H4 (cell line): ENCODE measurements around the gene TYRO3. TPM values are rescaled to one million over a fixed set of nuclear protein-coding genes. Genes with fewer than 3 reads are reported as not detected.

Experiments
- DNase-seq: peaks from one replicate; pipeline ENCODE4 v3.0.0-alpha.2; 2015; ENCODE audit warnings: low spot score
- total RNA-seq: library from RNA; depleted of rRNA; stranded (reverse); fragments of >200 nt; shearing (Covaris generic); gene quantifications from 2 replicates; pipeline ENCODE4 v1.2.3, GENCODE V29; 2014; rRNA removed

TYRO3 gene
- total RNA-seq, 1 experiment from 2014 or later: 8.4 TPM

DNA sequence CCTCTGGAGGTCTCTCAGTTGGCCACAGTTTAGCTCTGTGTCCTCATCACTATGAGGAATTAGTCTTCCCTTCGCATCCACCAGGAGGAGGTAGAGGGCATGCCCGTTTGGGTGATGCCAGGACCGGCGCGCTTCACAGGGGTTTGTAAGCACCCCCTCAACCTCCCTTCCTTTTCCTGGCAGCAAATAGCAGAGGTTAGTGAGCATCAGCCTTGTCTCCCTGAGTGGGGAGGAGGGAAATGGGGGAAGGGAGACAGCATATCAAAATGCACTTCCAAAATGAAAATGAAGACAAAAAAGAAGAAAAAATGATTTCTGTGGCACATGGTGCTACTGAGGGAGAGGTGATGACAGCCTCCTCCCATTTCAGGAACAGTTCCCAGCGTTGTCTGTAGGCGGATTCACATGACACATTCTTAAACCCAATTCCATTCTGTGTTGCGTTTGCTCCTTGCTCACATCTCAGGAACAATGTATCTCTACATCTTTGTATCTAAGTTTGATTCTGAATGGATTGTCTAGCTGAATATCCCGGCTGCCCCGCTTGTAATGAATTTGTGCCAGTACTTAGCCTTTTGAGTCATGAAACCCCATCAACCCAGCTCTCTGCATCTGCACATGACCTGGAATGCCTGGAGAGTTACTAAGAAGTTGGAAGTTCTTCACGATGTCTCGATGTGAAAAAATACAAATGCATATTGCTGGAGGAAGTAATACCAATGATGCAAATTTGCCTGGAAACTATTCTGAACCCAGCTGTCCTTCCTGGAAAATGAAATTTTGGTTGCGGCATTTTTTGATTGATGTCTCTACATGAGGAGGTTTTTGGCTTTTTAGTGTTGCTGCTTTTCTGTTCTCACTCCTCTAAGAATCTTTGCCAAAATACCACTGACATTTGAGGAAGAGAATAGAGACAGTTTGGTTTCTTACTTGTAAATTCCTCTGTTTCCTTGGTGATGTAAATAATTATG is 45.2 kb downstream of the TYRO3 start:
- peak; percentile 65 for DNase-seq

DNA sequence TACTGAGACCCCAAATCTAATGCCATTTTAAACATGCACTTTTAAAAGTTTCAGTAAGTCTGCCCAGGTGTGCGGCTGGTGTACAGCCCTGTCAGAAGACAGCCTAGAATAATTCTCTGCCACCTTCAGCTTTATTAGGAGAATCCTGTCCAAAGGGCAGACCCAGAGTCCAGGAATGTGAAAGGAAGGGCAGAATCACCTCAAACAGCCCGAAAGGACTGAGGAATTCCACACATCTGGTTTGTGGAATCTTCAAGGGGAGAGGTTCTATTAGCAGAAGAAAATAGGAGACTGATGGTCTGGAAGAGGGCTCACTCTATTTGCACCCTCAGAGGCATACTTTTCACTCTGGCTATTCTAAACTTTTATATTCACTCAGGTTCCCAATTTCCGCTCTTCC is 46.6 kb downstream of the TYRO3 start:
- no peak for DNase-seq

DNA sequence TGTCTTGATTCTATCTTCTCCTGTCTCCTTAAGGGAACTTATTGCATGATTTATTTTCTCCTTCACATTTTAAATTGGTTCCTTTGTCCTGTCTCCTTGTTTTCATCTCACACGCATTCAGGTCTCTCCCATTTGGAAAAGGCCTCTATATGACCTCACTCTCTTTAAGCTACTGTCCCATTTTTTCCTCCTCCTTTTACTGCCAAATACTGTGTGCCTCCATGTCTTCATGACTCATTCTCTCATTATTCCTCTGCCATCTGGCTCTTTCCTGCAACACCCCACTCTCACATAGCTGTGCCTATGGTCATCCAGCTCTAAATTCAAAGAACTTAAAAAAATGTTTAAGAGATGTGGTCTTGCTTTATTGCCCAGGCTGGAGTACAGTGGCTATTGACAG is 48.0 kb downstream of the TYRO3 start:
- peak; percentile 51 for DNase-seq

DNA sequence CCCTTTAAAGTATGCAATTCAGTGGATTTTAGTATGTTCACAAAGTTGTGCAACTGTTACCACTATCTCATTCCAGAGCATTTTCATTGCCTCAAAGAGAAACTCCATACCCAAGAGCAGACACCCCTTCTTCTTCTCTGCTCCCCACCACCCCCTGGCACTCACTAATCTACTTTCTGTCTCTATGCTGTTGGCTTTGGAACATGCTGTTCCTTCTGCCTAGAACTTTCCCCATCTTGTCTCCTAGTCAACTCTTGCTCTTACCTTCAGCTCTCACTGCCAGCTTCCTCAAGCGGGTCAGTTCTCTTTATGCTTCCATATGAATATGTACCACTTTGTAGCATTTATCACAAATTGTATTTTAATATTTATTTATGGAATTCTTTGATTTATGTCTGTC is 50.1 kb downstream of the TYRO3 start:
- no peak for DNase-seq

DNA sequence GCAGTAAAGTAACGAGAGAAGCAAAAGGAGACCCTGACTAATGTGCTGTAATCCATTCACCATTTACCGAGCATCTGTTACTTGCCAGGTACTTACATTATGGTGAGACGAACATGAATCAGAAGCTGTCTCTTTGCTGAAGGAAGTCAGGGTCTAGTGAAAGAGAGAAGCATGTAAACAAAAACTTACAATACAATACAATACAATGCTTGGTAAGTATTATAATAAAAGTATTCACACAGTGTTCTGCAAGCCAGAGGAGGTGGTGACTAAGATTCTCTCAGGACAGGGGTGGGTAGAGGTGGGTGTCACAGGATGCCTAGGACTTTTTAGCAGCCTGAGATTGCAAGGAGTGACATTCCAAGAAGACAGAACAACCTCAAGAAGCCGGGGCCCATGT is 51.0 kb downstream of the TYRO3 start:
- DNase-seq: no peak

DNA sequence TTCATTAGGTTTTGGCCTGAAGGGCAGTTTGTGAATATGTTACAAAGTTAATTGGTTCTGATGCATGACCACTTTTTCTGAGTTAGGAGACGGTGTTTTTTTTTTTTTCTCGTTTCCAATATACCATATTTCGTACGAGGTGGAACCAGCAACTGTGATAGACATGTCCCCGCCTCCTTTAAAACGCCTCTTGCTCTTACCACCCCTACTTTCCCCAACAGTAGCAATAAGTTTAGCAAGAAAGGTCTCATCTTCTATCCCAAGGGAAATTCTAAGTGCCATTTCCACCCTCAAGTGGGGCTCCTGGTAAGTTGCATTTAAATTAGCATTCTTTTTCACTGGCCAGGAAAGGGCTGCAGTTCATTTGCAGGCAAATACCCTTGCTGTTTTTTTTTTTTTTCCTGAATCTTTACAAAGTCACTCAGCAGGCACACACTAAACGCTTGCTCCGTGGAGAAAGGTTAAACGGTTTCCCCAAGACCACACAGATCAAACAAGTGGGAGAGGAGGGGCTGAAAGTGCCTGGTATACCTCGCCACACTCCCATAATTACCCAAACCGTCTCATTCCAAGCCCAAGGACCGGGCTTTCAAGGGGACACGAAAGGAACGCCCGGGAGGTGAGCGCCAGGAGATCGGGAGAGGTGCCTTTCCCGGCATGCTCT is 61.7 kb downstream of the TYRO3 start:
- no peak for DNase-seq

DNA sequence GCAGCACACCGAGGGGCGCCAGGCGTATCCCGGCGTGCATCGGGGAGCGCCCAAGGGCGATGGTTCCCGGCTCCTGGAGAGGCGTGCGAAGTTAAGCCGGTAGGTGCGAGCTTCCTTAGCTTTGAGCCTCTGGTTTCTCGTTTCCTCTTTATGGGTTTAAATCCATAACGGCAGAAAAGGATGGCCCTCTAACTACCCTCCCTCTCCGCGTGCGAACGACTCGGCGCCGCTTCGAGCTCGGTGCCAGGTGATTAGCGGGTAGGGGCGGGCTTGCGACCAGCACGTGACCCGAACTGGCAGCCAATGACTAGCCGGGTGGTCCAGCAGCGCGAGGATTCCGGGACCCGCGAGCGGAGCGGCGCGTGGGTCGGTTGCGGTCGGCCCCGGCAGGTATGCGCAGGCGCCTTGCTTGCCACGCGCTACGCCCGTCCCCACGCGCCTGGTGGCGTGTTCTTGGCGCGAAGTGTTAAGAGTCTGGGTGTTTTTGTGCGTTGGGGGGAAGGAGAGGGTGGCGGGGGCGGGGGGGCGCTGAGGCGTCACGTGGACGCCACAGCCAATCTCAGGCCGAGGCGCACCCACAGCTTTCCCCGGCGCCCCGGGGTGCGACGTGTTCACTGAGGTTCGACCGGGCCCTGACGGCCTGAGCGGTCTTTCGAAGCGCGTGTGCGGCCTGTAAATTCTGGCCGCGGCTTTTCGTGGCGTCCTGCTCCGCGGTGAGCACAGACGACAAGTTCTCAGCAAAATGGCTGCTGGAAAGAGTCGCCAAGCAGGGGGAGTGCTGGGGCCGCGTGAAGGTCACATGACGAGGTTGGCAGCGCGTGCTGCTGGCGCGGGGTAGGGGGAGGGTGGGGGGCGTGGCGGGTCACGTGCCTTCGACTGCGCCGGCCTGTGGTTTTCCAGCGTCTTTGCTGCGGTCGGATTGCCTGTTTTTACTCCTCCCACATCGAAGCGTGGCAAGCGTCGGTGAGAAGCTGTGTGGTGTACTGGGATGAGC is 62.5 kb downstream of the TYRO3 start:
- DNase-seq: peak; percentile 92

DNA sequence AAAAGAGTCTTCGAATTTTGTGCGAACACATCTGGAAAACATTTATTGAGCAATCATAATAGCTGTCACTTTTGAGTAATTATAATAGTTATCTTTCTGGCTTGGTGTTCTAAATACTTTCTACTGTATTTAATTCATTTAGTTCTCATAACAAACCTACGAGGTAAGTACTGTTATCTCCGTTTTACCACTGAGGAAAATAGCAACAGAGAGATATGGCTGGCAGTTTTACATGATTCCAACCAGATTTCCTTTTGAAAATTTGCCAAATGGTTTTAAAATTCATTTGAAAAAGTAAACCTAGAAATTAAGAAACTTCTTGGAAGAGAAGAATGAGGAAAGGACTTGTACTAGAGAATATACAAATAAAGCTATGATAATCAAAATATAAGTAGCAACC is 63.9 kb downstream of the TYRO3 start:
- DNase-seq: no peak

DNA sequence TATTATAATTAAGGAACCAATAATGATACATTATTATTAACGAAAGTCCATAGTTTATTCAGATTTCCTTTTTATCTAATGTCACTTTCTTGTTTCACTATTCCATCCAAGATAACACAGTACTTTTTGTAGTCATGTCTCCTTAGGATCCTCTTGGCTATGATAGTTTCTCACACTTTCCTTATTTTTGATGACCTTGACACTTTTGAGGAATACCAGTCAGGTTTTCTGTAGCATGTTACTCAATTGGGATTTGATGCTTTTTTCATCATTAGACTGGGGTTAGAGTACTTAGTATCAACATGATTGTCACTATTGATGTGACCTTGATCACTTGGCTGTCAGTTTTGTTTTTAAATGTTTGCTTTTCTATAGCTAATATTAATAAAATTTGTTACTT is 68.2 kb downstream of the TYRO3 start:
- no peak for DNase-seq

DNA sequence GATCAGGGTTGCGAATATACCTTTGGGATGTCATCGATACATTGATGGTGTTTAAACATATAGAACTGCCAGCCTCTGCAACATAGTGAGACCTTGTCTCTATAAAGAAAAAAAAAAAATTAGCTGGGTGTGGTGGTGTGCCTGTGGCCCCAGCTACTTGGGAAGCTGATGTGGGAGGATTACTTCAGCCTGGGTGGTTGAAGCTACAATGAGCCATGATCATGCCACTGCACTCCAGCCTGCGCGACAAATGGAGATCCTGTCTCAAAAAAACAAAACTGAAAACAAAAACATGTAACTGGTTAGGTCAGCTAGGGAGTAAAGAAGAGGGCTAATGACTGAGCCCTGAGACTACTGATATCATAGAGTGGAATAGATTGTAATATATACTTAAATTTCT is 70.5 kb downstream of the TYRO3 start:
- DNase-seq: no peak

DNA sequence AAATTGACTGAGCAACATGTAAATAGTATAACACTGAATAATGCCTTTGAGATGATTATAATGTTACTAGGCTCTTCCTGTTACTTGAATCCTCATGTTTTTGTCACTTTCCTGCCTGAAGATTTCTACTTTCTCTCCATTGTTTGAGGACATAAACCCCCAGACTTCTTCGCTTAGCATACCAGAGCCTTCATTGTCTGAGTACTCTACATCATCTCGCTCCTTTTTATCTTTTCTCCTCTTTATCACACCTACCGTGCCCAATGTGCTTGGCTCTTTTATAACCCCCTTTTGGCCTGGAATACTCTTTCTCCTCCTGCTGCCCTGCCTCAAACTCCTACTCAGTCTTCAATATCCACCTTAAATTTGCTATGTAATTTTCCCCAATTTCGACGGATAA is 70.9 kb downstream of the TYRO3 start:
- no peak for DNase-seq

DNA sequence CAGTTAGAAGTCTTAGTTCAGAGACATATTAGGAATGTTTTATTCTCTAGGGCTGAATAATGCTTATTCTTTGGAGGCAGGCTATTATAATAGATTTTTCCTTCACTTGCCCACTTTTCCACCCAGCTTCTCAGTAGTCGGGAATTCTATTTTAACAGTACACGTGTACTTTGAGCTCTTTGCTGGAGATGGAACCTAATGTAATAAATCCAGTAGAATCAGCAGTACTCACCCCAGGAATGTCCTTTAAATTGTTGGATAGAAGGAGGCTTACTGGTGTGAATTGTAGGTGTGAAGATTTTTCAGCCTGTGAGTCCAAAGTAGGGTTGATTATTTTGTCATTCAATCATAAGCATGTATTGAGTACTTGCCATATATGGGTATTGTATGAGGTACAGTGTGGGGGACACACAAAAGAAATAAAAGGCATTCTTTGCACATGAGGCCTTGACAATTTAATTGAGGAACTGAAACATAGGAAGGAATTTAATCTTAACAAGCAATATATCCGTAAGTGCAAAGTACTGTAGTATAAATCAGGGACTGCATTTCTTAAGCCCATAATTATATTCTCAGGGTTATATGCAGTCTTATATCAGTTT is 71.7 kb downstream of the TYRO3 start:
- DNase-seq: no peak

DNA sequence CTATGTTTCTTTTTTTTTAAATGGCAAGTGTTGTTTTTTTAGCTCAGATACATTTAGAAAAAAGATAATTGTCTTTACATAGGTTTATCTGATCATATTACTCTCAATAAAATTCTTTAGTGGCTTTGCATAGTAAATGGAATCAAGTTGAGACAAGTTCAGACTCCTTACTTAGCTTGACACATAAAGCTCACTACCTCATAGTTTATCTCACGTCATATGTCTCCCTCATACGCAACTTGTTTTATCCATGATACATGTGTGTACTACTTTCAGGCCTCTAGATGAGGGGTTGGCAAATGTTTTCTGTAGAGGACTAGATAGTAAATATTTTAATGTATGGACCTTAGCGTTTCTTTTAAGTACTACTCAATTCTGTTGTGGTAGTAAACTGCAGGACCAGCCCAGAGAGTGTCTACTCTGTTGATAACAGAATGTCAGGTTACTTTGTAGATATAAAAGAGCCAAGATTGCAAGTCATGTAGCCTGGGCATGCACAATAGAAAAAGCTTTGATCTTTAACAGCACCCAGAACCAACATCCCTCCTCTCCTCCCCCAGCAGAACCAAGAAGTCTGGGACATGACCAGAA is 73.0 kb downstream of the TYRO3 start:
- DNase-seq: no peak

Other genes starting within 250 kb of the TYRO3 start
- gene OIP5, start 226.6 kb upstream of the TYRO3 start, total RNA-seq: 40.1 and 42.4 TPM in 2 replicates
- gene NUSAP1, start 226.3 kb upstream of the TYRO3 start, total RNA-seq: 155 and 195 TPM in 2 replicates
- gene NDUFAF1, start 156.7 kb upstream of the TYRO3 start, total RNA-seq: 34.9 and 41.0 TPM in 2 replicates
- gene RTF1, start 142.1 kb upstream of the TYRO3 start, total RNA-seq: 9.4 and 15.1 TPM in 2 replicates
- 1.1 and 4.1 TPM in 2 replicates for gene ITPKA, start 65.3 kb upstream of the TYRO3 start, total RNA-seq
- gene LTK, start 45.4 kb upstream of the TYRO3 start, total RNA-seq: 0.21 and 0.37 TPM in 2 replicates
- gene RPAP1, start 15.0 kb upstream of the TYRO3 start, total RNA-seq: 14.4 TPM in 2 replicates
- gene MGA, start 101.2 kb downstream of the TYRO3 start, total RNA-seq: 14.1 and 19.4 TPM in 2 replicates
- gene MAPKBP1, start 215.3 kb downstream of the TYRO3 start, total RNA-seq: 4.1 and 4.4 TPM in 2 replicates